Measurements from ENCODE around the gene CREG2.

The CREG2 gene

GRCh38 chr2:101388232-101388631, 929 bp upstream of the CREG2 start:
- no peak overlapping the region for H3K27ac ChIP-seq (ENCODE audit: low read length)
- H3K27me3 ChIP-seq (replicated peaks; ENCODE audit: insufficient read depth, low read length), result no peaks in the 10 kb centered on the region
- H3K79me2 ChIP-seq (ENCODE audit: low read length), result no peaks in the 10 kb centered on the region
- H3K4me2 ChIP-seq (ENCODE audit: low read depth, low read length), result no peak overlapping the region
- H2AFZ ChIP-seq (ENCODE audit: low read length), result no peak overlapping the region
- no peaks in the 10 kb centered on the region for H3F3A ChIP-seq (ENCODE audit: insufficient read depth, low read length)
- no peak overlapping the region for H3K4me3 ChIP-seq (ENCODE audit: low read length)
- no peak overlapping the region for H3K9ac ChIP-seq (ENCODE audit: low read length)
- no peak for TF ChIP-seq CTCF (IDR thresholded peaks at IDR 0.05; ENCODE audit: low read length)
- no peak for TF ChIP-seq EZH2phosphoT487 (IDR thresholded peaks at IDR 0.05; ENCODE audit: low read length)
- no peak for TF ChIP-seq EZH2 (optimal IDR thresholded peaks at IDR 0.05; ENCODE audit: low read depth, low read length)
- no peaks in the 10 kb centered on the region for H3K9me2 ChIP-seq (replicated peaks; ENCODE audit: insufficient read depth, low read length)
- no peaks in the 10 kb centered on the region for H3K36me3 ChIP-seq (replicated peaks; ENCODE audit: insufficient read depth, low read length)
- H3K9me3 ChIP-seq (replicated peaks; ENCODE audit: insufficient read depth, low read length), result no peaks in the 10 kb centered on the region
- H3K4me1 ChIP-seq (ENCODE audit: low read length), result no peaks in the 10 kb centered on the region
- DNase-seq, result no peak
- H4K20me1 ChIP-seq (ENCODE audit: insufficient read depth, low read length), result no peaks in the 10 kb centered on the region

GRCh38 chr2:101386599-101387150, 628 bp downstream of the CREG2 start:
- no peaks in the 10 kb centered on the region for H3K4me1 ChIP-seq (ENCODE audit: low read length)
- H3K27me3 ChIP-seq (replicated peaks; ENCODE audit: insufficient read depth, low read length), result no peaks in the 10 kb centered on the region
- no peaks in the 10 kb centered on the region for H3F3A ChIP-seq (ENCODE audit: insufficient read depth, low read length)
- no peaks in the 10 kb centered on the region for H3K9me2 ChIP-seq (replicated peaks; ENCODE audit: insufficient read depth, low read length)
- H3K9me3 ChIP-seq (replicated peaks; ENCODE audit: insufficient read depth, low read length), result no peaks in the 10 kb centered on the region
- H3K36me3 ChIP-seq (replicated peaks; ENCODE audit: insufficient read depth, low read length), result no peaks in the 10 kb centered on the region
- H3K79me2 ChIP-seq (ENCODE audit: low read length), result no peaks in the 10 kb centered on the region
- H3K27ac ChIP-seq (ENCODE audit: low read length), result no peak overlapping the region
- H3K4me3 ChIP-seq (ENCODE audit: low read length), result no peak overlapping the region
- no peak for DNase-seq
- TF ChIP-seq EZH2 (optimal IDR thresholded peaks at IDR 0.05; ENCODE audit: low read depth, low read length), result no peak
- H3K4me2 ChIP-seq (ENCODE audit: low read depth, low read length), result no peak overlapping the region
- no peak overlapping the region for H2AFZ ChIP-seq (ENCODE audit: low read length)
- no peaks in the 10 kb centered on the region for H4K20me1 ChIP-seq (ENCODE audit: insufficient read depth, low read length)
- H3K9ac ChIP-seq (ENCODE audit: low read length), result no peak overlapping the region

GRCh38 chr2:101383016-101383541, 4.2 kb downstream of the CREG2 start:
- no peaks in the 10 kb centered on the region for H3K36me3 ChIP-seq (replicated peaks; ENCODE audit: insufficient read depth, low read length)
- H3K4me2 ChIP-seq (ENCODE audit: low read depth, low read length), result no peak overlapping the region
- H2AFZ ChIP-seq (ENCODE audit: low read length), result no peak overlapping the region
- H4K20me1 ChIP-seq (ENCODE audit: insufficient read depth, low read length), result no peaks in the 10 kb centered on the region
- no peaks in the 10 kb centered on the region for H3K27me3 ChIP-seq (replicated peaks; ENCODE audit: insufficient read depth, low read length)
- H3K9ac ChIP-seq (ENCODE audit: low read length), result no peak overlapping the region
- no peaks in the 10 kb centered on the region for H3K79me2 ChIP-seq (ENCODE audit: low read length)
- no peaks in the 10 kb centered on the region for H3K4me1 ChIP-seq (ENCODE audit: low read length)
- H3K4me3 ChIP-seq (ENCODE audit: low read length), result no peak overlapping the region
- TF ChIP-seq EZH2 (optimal IDR thresholded peaks at IDR 0.05; ENCODE audit: low read depth, low read length), result no peak
- no peak for TF ChIP-seq CTCF (IDR thresholded peaks at IDR 0.05; ENCODE audit: low read length)
- no peak for TF ChIP-seq EZH2phosphoT487 (IDR thresholded peaks at IDR 0.05; ENCODE audit: low read length)
- no peak overlapping the region for H3K27ac ChIP-seq (ENCODE audit: low read length)
- DNase-seq, result no peak
- no peaks in the 10 kb centered on the region for H3F3A ChIP-seq (ENCODE audit: insufficient read depth, low read length)
- no peaks in the 10 kb centered on the region for H3K9me3 ChIP-seq (replicated peaks; ENCODE audit: insufficient read depth, low read length)
- no peaks in the 10 kb centered on the region for H3K9me2 ChIP-seq (replicated peaks; ENCODE audit: insufficient read depth, low read length)

- Histone ChIP-seq H3F3A (ENCODE audit: insufficient read depth, low read length) (no peaks in the 10 kb centered on the region), H3K4me1 (ENCODE audit: low read length) (no peaks in the 10 kb centered on the region), H2AFZ (ENCODE audit: low read length) (no peak overlapping the region), H3K9me3 (replicated peaks; ENCODE audit: insufficient read depth, low read length) (no peaks in the 10 kb centered on the region), H4K20me1 (ENCODE audit: insufficient read depth, low read length) (no peaks in the 10 kb centered on the region), H3K79me2 (ENCODE audit: low read length) (no peaks in the 10 kb centered on the region), H3K4me3 (ENCODE audit: low read length) (no peak overlapping the region), H3K27ac (ENCODE audit: low read length) (no peak overlapping the region), H3K9ac (ENCODE audit: low read length) (no peak overlapping the region), H3K9me2 (replicated peaks; ENCODE audit: insufficient read depth, low read length) (no peaks in the 10 kb centered on the region), H3K4me2 (ENCODE audit: low read depth, low read length) (no peak overlapping the region), H3K36me3 (replicated peaks; ENCODE audit: insufficient read depth, low read length) (no peaks in the 10 kb centered on the region), H3K27me3 (replicated peaks; ENCODE audit: insufficient read depth, low read length) (no peaks in the 10 kb centered on the region)
- DNase-seq, result no peak
- no peak for TF ChIP-seq EZH2phosphoT487 (IDR thresholded peaks at IDR 0.05; ENCODE audit: low read length)
- no peak for TF ChIP-seq EZH2 (optimal IDR thresholded peaks at IDR 0.05; ENCODE audit: low read depth, low read length)
These were observed 4.9 kb downstream of the CREG2 start for GRCh38 chr2:101382442-101382841.
